Measurements from ENCODE around the gene WRAP73. TPM values are rescaled to one million over a fixed set of nuclear protein-coding genes. Genes with fewer than 3 reads are reported as not detected.

Gene WRAP73
- polyA plus RNA-seq, 1 experiment, result 27.6 TPM

GRCh38 chr1:3669421-3669821 is 19.5 kb upstream of the WRAP73 start:
- Histone ChIP-seq H3K36me3 (ENCODE audit: control insufficient read depth, insufficient read depth, low read length) (no peaks in the 10 kb centered on the region), H3K4me3 (ENCODE audit: low read depth, low read length) (no peak overlapping the region), H3K27me3 (ENCODE audit: control insufficient read depth, insufficient read depth, low read length) (peaks cover 7% of the 10 kb centered on the region)
- POLR2A ChIA-PET, result no interaction called here
- DNase-seq (ENCODE audit: low read depth), result no peak
- TF ChIP-seq CTCF (IDR thresholded peaks at IDR 0.05; ENCODE audit: insufficient read depth, low read depth, low read length), result no peak
- CTCF ChIA-PET, result no interaction called here

- Histone ChIP-seq H3K36me3 (ENCODE audit: control insufficient read depth, insufficient read depth, low read length) (no peaks in the 10 kb centered on the region), H3K4me3 (ENCODE audit: low read depth, low read length) (no peak overlapping the region), H3K27me3 (ENCODE audit: control insufficient read depth, insufficient read depth, low read length) (peaks cover 7% of the 10 kb centered on the region)
- ChIA-PET POLR2A (no interaction called here), CTCF (no interaction called here)
- TF ChIP-seq CTCF (IDR thresholded peaks at IDR 0.05; ENCODE audit: insufficient read depth, low read depth, low read length), result no peak
- no peak for DNase-seq (ENCODE audit: low read depth)
Measured at GRCh38 chr1:3668585-3669300, 18.8 kb upstream of the WRAP73 start.

- peaks cover 8% of the 10 kb centered on the region for H3K27me3 ChIP-seq (ENCODE audit: control insufficient read depth, insufficient read depth, low read length)
- CTCF ChIA-PET, result no interaction called here
- no peak for TF ChIP-seq CTCF (IDR thresholded peaks at IDR 0.05; ENCODE audit: insufficient read depth, low read depth, low read length)
- no peak overlapping the region for H3K4me3 ChIP-seq (ENCODE audit: low read depth, low read length)
- no peak for DNase-seq (ENCODE audit: low read depth)
- H3K36me3 ChIP-seq (ENCODE audit: control insufficient read depth, insufficient read depth, low read length), result no peaks in the 10 kb centered on the region
- POLR2A ChIA-PET, result no interaction called here
Measured at GRCh38 chr1:3668148-3668547, 18.2 kb upstream of the WRAP73 start.

GRCh38 chr1:3664700-3665375 is 14.9 kb upstream of the WRAP73 start:
- ChIA-PET POLR2A (no interaction called here), CTCF (no interaction called here)
- no peak for TF ChIP-seq CTCF (IDR thresholded peaks at IDR 0.05; ENCODE audit: insufficient read depth, low read depth, low read length)
- no peaks in the 10 kb centered on the region for H3K36me3 ChIP-seq (ENCODE audit: control insufficient read depth, insufficient read depth, low read length)
- no peak for DNase-seq (ENCODE audit: low read depth)
- H3K27me3 ChIP-seq (ENCODE audit: control insufficient read depth, insufficient read depth, low read length), result peaks cover 10% of the 10 kb centered on the region
- H3K4me3 ChIP-seq (ENCODE audit: low read depth, low read length), result no peak overlapping the region

- CTCF ChIA-PET, result no interaction called here
- no peak for TF ChIP-seq CTCF (IDR thresholded peaks at IDR 0.05; ENCODE audit: insufficient read depth, low read depth, low read length)
Measured at GRCh38 chr1:3663999-3664699, 14.2 kb upstream of the WRAP73 start.

More at GRCh38 chr1:3663999-3664699, 14.2 kb upstream of the WRAP73 start:
- H3K4me3 ChIP-seq (ENCODE audit: low read depth, low read length), result no peak overlapping the region
- no peak for DNase-seq (ENCODE audit: low read depth)
- POLR2A ChIA-PET, result no interaction called here
- peaks cover 11% of the 10 kb centered on the region for H3K27me3 ChIP-seq (ENCODE audit: control insufficient read depth, insufficient read depth, low read length)
- no peaks in the 10 kb centered on the region for H3K36me3 ChIP-seq (ENCODE audit: control insufficient read depth, insufficient read depth, low read length)
